HTERT RPE-1 (cell line): Measurements from ENCODE around the gene COL4A2.

Experiments
- in situ Hi-C: fragments of 300-500 bp; cut with MboI; formaldehyde crosslinking; loops from 4 replicates; pipeline ENCODE4 v1.14.3; 2020; ENCODE audit warnings: low sequenced_read_pairs

Gene COL4A2

GRCh38 chr13:110289174-110289573 is 17.9 kb upstream of the COL4A2 start:
- in situ Hi-C loops: no loop called here

GRCh38 chr13:110289661-110290060 is 17.4 kb upstream of the COL4A2 start:
- in situ Hi-C loops: no loop called here

GRCh38 chr13:110290153-110290552 is 16.9 kb upstream of the COL4A2 start:
- in situ Hi-C loops: no loop called here

DNA sequence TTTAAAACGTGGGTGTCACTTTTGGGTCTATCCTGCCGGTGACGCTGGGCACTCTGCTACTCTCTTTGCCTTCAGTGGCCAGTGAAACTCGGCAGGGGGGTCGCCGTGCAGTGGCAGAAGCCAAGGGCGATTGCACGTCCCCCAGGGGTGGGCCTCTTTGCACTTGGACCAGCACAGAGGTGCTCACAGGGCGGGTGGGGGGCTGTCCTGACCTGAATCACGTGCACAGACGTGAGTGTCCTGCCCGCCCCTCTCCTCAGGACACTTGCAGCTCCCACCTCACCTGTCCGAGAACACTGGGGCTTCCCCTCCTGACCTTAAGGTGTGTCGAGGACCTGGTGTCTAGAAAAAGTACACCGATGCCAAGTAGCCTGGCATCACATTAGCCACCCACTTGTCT is 16.3 kb upstream of the COL4A2 start:
- in situ Hi-C loops: no loop called here

DNA sequence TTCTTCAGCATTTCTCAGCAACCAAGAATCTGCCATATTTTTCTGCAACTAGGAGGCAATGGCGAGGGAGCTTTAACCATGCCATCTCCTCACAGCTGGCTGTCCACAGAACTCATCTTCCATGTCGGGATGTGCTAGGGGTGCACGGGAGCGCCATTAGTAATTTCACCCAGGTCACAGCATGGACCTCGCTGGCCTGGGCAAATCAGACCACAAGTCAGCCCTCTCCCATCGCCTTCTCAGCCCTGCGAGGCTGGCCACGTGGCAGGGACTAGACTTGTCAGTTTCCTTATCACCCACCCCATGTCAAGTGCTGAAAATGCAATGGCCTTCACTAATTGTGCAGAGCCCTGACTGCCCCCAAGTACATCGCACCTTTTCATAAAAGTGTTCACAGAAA is 15.8 kb upstream of the COL4A2 start:
- in situ Hi-C loops: no loop called here

DNA sequence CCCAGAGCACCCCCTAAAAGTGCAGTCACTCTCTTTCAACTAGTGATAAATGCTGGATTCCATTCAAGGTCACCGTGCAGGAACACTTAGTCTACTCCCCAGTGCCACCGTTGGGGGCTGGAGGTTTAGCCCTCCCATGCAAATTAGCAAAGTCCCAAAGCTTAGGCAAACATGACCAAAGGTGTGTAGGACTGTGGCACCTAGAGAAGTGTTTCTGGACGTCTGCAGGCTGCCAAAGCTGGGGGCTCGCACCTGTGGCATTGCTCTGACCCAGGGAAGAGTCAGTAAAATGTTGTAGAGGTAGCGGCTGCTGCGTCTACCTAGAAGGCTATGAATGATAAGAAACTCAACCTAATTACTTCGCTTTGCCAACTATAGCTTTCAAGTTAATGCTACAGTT is 14.0 kb upstream of the COL4A2 start:
- in situ Hi-C loops: no loop called here

DNA sequence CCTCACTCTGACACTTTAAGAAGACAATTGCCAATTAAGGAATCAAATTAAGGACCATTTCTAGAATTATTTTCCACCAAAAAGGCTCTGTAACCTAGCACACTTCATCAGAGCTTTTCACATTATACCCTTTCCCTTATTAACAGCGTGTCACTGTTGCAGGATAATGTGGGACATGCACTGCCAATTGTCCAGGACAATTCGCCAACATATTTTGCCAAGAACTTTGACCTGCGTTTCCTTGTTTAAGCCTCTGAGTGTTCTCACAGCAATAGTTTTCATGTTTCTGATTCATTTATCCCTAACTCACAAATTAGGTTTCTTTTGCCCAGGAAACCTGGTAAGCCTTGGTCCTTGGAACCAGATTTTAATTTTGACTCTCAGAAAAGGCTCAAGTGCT is 13.4 kb upstream of the COL4A2 start:
- in situ Hi-C loops: no loop called here

GRCh38 chr13:110294146-110294545 is 12.9 kb upstream of the COL4A2 start:
- in situ Hi-C loops: no loop called here

DNA sequence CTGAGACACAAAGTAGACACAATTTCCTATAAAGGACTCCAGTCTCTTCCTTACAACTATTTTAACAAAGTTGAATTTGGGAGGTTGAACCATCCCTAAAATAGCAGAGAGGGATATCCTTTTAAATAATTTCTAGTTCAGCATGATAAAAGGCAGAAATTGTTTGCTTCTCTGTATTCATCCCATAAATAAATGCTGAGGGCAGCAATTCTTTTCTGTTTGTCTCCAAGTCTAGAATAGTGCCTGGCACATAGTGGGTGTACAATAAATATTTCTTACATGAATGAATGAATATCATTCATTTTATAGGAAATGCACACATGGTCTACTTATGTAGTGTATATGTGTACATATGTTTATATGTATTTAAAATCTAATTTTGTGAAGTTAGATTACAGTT is 12.5 kb upstream of the COL4A2 start:
- in situ Hi-C loops: no loop called here

GRCh38 chr13:110297011-110297410 is 10.1 kb upstream of the COL4A2 start:
- in situ Hi-C loops: no loop called here

- in situ Hi-C loops: no loop called here
Observed at GRCh38 chr13:110297766-110298504, 9.1 kb upstream of the COL4A2 start.

GRCh38 chr13:110298505-110299282 is 8.4 kb upstream of the COL4A2 start:
- in situ Hi-C loops: no loop called here

- in situ Hi-C loops: no loop called here
Observed at GRCh38 chr13:110299283-110299840, 7.7 kb upstream of the COL4A2 start.

GRCh38 chr13:110300090-110300815 is 6.8 kb upstream of the COL4A2 start:
- in situ Hi-C loops: no loop called here

DNA sequence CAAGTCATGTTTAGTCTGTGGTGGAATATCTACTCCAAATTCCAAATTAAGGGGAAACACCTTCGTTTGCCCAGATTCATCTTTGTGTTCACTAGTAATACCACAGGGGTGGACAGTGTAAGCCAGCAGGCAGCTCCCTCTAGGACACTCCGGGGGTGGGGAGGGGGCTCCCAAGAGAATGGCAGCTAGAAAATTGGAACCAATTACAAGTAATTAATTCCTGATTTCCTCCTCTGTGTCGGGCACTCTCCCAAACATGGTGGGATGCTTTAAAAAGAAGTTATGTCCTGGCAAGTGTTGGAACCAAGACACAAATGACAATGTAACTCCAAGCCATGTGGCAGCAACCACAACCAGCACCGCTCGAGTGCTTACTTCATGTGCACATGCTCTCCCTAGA is 6.0 kb upstream of the COL4A2 start:
- in situ Hi-C loops: no loop called here

GRCh38 chr13:110301606-110302553 is 5.2 kb upstream of the COL4A2 start:
- in situ Hi-C loops: no loop called here

DNA sequence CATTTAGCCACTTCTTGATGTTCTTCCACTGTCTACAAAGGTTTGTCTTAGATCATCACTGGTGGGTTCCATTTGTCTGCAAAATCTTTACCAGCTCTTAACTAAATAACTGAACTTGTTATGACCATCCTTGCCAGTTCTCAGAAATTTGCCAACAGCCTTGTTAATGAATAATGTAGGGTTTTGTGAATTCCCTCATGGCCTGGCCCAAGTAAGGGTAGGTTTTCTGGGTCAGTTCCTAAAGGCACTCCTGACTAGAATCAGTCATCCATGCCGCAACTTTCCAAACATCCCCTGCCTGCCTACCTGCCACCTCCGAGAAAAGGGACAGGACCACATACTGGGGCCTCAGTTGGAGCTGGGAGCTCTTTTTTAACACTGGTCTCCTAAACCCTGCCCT is 4.1 kb upstream of the COL4A2 start:
- in situ Hi-C loops: no loop called here

GRCh38 chr13:110303644-110304043 is 3.4 kb upstream of the COL4A2 start:
- in situ Hi-C loops: no loop called here

- in situ Hi-C loops: no loop called here
Observed at GRCh38 chr13:110304256-110304655, 2.8 kb upstream of the COL4A2 start.

GRCh38 chr13:110305001-110305400 is 2.1 kb upstream of the COL4A2 start:
- in situ Hi-C loops: no loop called here
